ENCODE measurements around the gene COL18A1. TPM values are rescaled to one million over a fixed set of nuclear protein-coding genes. Genes with fewer than 3 reads are reported as not detected.

The COL18A1 gene
- polyA plus RNA-seq, 2 of the 4 experiments (the other 2 are of a cell fraction), result 17.3 to 88.4 TPM

- Histone ChIP-seq H3K27ac (no peak overlapping the region), H3K4me3 (no peak overlapping the region), H3K4me2 (no peak overlapping the region), H3K4me1 (no peaks in the 10 kb centered on the region), H3K9me3 (no peaks in the 10 kb centered on the region)
- ChIA-PET CTCF (no interaction called here), POLR2A (no interaction called here)
- DNase-seq (ENCODE audit: low read depth in 1 of 2, low spot score in 1 of 2) (no peak), FAIRE-seq (no peak), ATAC-seq (no peak)
- WGBS (ENCODE audit: missing lambda C conversion rate), result 89% methylated on average over 25 of the region's 34 CpGs
- TF ChIP-seq CTCF (IDR thresholded peaks at IDR 0.05) (no peak), TP53 (CRISPR knock-in tag; IDR thresholded peaks at IDR 0.05) (no peak)
Observed at GRCh38 chr21:45535341-45536081, 130.5 kb downstream of the COL18A1 start.

DNA sequence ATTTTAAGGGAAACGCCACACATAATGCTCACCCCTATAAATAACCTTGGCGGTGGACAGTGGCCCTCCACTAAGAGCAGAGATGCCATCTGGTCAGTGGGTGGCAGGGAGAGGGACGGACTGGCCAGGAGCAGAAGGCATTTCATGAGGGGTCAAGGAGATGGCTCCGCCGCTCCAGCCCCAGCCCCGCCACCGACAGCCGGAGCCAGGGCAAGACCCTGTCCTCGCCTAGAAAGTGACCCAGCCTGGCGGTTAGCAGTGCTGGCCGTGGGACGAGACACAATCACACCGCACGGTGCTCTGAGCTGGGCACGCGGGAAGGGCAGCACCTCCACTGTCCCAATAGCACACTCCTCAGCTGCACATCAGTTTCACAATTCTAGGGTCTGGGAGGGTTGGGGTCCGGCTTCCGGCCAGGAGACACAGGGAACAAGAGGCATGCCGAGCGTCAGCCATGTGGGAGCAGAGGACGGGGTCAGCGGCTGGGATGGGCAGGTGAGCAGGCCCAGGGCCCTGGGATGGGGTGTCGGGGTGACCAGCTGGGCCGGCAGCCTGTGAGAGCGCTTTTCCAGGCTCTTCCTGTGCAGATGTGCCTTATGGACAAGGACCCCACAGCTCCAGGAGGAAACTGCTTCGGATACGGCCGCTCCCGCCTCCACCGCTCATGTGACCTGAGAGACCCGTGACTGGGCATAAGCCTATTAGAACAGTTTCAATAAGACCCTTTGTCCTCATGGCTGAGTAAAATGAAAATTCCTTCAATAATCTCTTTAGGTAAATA lies 131.5 kb downstream of the COL18A1 start:
- H3K4me3 ChIP-seq, result no peak overlapping the region
- FAIRE-seq (no peak), DNase-seq (ENCODE audit: low read depth in 1 of 2, low spot score in 1 of 2) (no peak), ATAC-seq (no peak)
- H3K4me1 ChIP-seq, result peaks cover 7% of the 10 kb centered on the region; the same call in 2 of the 3 replicates
- 86% methylated on average over 23 of the region's 31 CpGs for WGBS (ENCODE audit: missing lambda C conversion rate)
- ChIA-PET CTCF (no interaction called here), POLR2A (no interaction called here)
- H3K27ac ChIP-seq, result no peak overlapping the region
- H3K9me3 ChIP-seq, result no peaks in the 10 kb centered on the region
- TF ChIP-seq NR3C1 (IDR thresholded peaks at IDR 0.05) (no peak), EHF (CRISPR knock-in tag; IDR thresholded peaks at IDR 0.05) (no peak), HES2 (IDR thresholded peaks at IDR 0.05) (no peak), MAX (IDR thresholded peaks at IDR 0.05) (no peak), MAZ (IDR thresholded peaks at IDR 0.05; ENCODE audit: borderline replicate concordance, low read depth, low read length) (no peak), ZC3H11A (IDR thresholded peaks at IDR 0.05) (no peak), BHLHE40 (IDR thresholded peaks at IDR 0.05; ENCODE audit: low read depth, low read length) (no peak), NFE2L2 (conservative IDR thresholded peaks at IDR 0.05; ENCODE audit: low read length) (no peak), HEYL (CRISPR knock-in tag; IDR thresholded peaks at IDR 0.05) (no peak), HDAC2 (IDR thresholded peaks at IDR 0.05) (no peak), CBX2 (IDR thresholded peaks at IDR 0.05; ENCODE audit: borderline replicate concordance, low read depth) (no peak), POLR2AphosphoS2 (conservative IDR thresholded peaks at IDR 0.05; ENCODE audit: low read length) (no peak)
- TF ChIP-seq, protein P1, sequence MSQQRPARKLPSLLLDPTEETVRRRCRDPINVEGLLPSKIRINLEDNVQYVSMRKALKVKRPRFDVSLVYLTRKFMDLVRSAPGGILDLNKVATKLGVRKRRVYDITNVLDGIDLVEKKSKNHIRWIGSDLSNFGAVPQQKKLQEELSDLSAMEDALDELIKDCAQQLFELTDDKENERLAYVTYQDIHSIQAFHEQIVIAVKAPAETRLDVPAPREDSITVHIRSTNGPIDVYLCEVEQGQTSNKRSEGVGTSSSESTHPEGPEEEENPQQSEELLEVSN (IDR thresholded peaks at IDR 0.05; ENCODE audit: borderline replicate concordance, low read depth), result no peak
- no peak overlapping the region for H3K4me2 ChIP-seq

GRCh38 chr21:45537111-45537745 lies 132.3 kb downstream of the COL18A1 start:
- Histone ChIP-seq H3K4me3 (no peak overlapping the region), H3K4me2 (no peak overlapping the region), H3K27ac (no peak overlapping the region), H3K4me1 (peaks cover 7% of the 10 kb centered on the region; the same call in 2 of the 3 replicates), H3K9me3 (no peaks in the 10 kb centered on the region)
- CTCF ChIA-PET, result interaction anchor here (0.6 kb wide), 1 partner anchor 296 kb away, joined by 3 read pairs; no protein-coding TSS in a partner anchor
- DNase-seq (ENCODE audit: low read depth in 1 of 2, low spot score in 1 of 2) (no peak), FAIRE-seq (no peak), ATAC-seq (no peak)
- 89% methylated on average over 10 of the region's 37 CpGs for WGBS (ENCODE audit: missing lambda C conversion rate)
- POLR2A ChIA-PET, result no interaction called here
- TF ChIP-seq JUNB (IDR thresholded peaks at IDR 0.05) (no peak), ZSCAN20 (CRISPR knock-in tag; IDR thresholded peaks at IDR 0.05) (no peak), NPAS2 (CRISPR knock-in tag; IDR thresholded peaks at IDR 0.05; ENCODE audit: borderline replicate concordance) (no peak), TP53 (CRISPR knock-in tag; IDR thresholded peaks at IDR 0.05) (no peak), ESRRA (IDR thresholded peaks at IDR 0.05; ENCODE audit: borderline replicate concordance, low read length) (no peak), ZFP36 (IDR thresholded peaks at IDR 0.05; ENCODE audit: borderline replicate concordance, partially characterized antibody) (no peak), CTCF (IDR thresholded peaks at IDR 0.05) (no peak), MAFK (IDR thresholded peaks at IDR 0.05; ENCODE audit: partially characterized antibody) (no peak)
- TF ChIP-seq, protein P2, sequence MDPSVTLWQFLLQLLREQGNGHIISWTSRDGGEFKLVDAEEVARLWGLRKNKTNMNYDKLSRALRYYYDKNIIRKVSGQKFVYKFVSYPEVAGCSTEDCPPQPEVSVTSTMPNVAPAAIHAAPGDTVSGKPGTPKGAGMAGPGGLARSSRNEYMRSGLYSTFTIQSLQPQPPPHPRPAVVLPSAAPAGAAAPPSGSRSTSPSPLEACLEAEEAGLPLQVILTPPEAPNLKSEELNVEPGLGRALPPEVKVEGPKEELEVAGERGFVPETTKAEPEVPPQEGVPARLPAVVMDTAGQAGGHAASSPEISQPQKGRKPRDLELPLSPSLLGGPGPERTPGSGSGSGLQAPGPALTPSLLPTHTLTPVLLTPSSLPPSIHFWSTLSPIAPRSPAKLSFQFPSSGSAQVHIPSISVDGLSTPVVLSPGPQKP (IDR thresholded peaks at IDR 0.05; ENCODE audit: low read depth, low read length), result no peak

Data from A549 (cell line).